NCI-H82 (cell line): ENCODE measurements around the gene OR52E8.
A peak's percentile ranks its signal among the peaks of the same experiment; 100 is the strongest.

Experiments used
- DNase-seq: peaks from one replicate; lab custom pipeline; 2025; lab: John Stamatoyannopoulos, UW

Gene OR52E8

GRCh38 chr11:5807580-5807979, 49.9 kb downstream of the OR52E8 start:
- peak; percentile 18 for DNase-seq
